ENCODE data around the gene KPNB1.
A peak's percentile ranks its signal among the peaks of the same experiment; 100 is the strongest.

Gene KPNB1

DNA sequence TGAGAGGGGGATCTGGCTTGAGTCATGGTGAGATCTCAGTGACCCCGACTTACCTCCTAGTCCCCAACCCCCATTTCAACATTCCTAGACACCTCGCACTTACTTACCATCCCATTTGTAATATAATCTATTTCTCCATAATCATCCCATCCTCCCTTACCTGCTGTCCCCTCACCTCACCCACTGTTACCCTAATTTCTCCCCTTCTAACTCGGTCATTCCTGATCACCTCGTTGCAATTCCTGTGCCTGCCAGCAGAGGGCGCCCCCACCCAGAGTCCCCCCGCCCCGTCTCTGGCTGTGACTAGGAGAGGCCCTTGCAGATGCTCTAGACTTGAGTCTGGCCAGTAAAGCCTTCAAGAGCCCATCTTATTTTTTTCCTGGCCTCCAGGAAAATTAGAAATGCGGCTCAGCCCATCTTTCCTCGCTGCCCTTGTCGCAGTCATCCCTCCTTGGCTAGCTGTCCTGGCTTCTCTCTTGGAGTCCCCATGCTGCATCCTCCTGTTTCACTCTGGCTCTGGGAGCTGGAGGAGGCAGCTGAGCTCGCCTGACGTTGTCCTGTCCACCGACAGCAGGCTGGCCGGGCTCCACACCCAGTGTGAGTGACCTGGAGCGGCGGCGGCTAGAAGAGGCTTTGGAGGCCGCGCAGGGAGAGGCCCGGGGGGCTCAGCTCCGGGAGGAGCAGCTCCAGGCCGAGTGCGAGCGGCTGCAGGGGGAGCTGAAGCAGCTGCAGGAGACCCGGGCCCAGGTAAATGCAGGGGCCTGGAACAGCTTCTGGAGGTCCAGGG lies 49.2 kb downstream of the KPNB1 start:
- peak; percentile 25 to 34 for ATAC-seq

DNA sequence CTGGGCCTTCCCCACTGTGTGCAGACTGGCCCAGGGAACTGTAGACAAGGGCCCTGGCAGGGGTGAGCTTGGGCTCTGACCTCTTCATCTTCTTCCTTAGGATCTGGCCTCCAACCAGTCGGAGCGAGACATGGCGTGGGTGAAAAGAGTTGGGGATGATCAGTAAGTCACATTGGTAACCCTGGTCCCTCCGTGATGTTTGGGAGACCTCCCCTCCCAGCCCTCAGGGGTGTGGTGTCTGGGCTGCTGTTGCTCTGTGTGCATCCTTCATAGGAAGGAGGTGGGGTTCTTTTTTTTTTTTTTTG lies 49.8 kb downstream of the KPNB1 start:
- ATAC-seq = no peak

DNA sequence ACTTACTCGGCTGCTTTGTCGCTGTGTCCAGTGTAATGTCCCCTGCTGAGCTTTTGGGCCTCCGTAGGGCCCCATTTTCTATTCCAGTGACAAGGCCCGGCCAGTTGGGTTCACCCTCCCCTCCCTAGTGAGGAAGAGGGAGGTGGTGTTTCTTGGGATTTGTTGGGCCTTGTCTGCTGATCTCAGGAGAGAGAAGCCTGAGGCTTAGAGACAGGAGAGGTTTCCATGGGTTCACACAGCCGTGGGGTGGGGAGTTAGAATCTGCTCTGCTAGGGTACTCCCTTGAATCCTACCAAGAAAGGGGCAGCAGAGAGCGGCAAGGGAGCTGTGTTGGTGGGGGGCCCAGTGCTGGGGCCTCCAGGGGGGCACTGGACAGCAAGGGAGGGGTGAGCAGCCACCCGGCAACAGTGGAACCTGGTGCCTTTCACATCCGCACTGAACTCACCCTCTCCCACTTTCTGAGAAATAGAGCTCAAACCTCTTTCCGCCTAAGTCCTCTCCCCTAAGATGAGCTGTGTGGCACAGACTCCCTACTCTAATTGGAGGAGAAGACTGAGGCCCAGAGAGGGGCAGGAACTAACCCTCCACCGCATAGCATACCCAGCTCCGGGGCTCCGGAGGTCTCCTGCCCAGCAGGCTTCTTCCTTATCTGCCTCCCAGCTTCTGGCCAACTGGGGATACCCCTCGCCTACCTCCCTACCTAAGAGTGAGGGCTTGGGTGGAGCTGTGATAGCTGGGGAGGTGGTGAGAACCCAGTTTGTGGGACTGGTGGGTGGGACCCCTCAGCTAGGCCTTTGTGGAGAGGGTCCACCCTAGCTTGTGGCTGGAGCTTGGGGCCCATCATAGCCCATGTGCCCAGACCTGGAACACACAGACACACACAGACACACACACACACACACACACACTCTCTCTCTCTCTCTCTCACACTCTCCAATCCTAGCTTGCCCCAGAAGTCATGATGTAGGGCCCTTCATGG lies 51.0 kb downstream of the KPNB1 start:
- no peak for ATAC-seq

GRCh38 chr17:47701608-47702007 lies 51.9 kb downstream of the KPNB1 start:
- ATAC-seq = no peak

DNA sequence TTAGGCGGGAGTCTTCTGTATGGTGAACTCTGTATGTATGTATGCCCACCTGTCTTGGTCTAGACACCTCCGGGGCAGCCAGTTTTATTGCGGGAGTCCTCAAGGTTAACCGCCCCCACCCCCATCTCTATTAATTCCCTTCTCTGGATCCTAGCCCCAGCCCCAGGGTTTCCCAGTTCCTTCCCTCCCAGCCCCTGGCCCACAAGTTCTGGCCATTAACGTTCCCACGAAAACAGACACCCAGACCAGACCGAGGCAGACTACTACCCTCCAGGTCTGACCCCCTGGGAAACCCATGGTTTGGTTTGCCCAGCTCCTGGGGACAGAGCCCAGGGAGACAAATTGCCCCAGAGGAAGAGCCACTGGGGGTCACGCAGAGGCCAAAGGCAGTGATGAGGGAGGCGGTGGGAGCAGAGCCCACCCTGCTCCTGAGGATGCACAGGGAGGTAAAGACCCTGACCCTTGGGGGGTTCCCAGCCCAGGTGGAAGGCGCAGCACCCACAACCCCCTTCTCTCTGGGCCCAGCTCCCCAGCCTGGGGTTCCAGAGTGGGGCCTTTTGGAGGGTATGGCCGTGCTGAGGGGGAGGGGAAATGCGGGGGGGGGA lies 52.8 kb downstream of the KPNB1 start:
- ATAC-seq = no peak

- peak; percentile 7 to 19 for ATAC-seq
These were observed 53.5 kb downstream of the KPNB1 start for GRCh38 chr17:47703191-47703591.

DNA sequence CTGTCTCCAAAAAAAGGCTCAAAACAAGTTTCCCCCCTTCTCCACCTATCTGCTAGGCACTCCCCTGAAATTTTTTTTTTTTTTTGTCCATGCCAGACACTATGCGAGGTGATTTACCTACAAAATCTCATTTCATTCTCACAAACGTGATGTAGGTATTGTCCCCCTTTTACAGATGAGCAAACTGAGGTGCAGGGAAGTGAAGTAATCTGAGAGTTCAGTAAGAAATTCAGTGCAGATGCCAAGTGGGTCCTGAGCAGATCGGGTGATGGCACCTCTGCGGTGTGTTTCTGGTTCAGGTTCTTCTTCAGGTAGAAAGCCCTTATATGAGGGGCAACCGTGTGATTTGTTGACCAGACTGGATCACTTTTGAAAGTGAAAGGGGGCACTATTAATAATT lies 54.0 kb downstream of the KPNB1 start:
- no peak for ATAC-seq

DNA sequence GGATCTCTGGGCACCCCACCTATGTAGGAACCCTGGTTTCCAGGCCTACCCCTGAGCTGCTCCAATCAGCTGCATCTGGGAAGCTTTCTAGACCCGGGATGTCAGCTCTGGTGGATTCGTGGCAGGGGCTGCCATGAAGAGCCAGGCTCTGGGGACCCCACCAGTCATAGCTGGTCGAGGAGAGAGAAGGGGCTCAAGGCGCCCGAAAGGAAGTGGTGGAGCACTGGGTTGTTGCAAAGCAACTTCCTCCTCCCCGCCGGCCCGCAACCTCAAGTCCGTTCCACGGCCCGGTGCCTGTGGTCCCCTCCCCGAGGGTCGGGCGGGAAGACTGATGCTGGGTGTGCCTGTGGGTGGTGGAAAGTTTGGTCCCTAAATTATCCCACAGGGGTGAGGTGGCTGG lies 54.4 kb downstream of the KPNB1 start:
- no peak for ATAC-seq

DNA sequence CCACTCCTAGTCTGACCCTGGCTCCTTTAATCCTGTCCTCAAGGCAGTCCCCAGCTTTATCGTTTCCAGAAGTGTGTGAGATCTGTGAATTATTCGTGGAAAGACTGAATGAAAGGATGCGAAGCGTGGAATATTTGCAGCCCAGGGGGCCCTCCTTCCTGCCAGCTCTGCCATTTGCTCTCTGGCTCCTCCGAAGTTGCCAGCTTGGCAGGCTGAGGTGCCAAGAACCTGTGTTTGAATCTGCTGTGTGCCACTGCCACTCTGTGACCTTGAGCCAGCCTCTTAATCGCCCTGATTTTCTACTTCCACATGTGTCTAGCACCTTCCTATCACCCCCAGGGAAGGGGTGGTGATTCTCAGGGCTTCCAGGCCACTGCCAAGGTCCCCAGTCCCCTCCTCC lies 55.0 kb downstream of the KPNB1 start:
- ATAC-seq = no peak

GRCh38 chr17:47705536-47706530 lies 56.1 kb downstream of the KPNB1 start:
- ATAC-seq = peak; percentile 53 to 57

DNA sequence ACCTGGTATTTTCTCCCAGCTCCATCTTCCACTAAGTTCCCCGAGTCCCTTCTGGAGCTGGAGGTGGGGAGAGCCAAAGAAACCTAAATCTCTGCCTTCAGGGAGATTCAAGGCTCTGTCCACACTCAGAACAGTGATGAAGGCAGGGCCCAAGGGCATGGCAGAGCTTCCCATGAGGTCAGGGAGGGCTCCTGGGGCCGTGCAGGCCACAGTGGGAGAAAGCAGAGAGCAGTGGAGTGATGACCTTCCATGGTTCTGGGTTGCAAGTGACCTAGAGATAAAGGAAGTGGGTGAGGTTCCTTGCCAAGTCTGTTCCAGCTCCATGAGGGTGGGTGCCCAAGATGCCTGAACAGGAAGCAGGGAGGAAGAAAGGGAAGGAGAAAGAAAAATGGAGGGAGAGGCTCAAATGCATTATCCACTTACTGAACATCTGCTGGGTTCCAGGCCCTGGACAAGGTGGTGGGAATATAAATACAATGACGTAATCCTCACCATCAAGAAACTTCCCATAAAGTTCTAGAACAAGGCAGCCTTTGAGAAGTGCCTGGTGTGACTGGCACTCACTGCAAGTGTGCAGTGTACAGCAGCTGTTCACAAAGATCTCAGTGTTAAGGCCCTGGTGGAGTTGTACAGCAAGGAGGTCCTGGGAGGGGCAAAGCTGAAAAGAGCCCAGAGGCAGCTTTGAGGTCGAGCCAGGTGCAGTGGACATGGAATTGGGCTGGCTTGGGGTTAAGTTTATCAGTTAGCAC lies 57.5 kb downstream of the KPNB1 start:
- ATAC-seq = no peak

DNA sequence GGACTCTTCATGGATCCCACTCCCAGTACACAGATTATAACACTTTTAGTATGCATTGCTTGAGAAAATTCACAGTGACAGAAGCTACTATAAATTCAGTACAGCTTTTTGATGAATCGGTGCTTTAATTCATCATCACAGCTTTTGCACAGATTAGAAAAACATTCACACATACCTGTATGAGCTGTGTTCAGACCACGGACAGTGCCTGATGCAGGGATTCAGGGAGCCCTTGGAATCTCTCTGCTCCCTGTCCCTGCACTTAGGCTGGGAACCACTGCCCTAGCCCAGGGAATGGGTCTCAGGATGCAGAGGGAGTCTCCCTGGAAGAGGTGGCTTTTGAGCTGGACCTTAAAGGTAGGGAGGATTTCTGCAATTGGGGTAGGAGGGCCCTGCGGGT lies 58.2 kb downstream of the KPNB1 start:
- ATAC-seq = no peak

GRCh38 chr17:47708312-47708863 lies 58.7 kb downstream of the KPNB1 start:
- ATAC-seq = no peak

DNA sequence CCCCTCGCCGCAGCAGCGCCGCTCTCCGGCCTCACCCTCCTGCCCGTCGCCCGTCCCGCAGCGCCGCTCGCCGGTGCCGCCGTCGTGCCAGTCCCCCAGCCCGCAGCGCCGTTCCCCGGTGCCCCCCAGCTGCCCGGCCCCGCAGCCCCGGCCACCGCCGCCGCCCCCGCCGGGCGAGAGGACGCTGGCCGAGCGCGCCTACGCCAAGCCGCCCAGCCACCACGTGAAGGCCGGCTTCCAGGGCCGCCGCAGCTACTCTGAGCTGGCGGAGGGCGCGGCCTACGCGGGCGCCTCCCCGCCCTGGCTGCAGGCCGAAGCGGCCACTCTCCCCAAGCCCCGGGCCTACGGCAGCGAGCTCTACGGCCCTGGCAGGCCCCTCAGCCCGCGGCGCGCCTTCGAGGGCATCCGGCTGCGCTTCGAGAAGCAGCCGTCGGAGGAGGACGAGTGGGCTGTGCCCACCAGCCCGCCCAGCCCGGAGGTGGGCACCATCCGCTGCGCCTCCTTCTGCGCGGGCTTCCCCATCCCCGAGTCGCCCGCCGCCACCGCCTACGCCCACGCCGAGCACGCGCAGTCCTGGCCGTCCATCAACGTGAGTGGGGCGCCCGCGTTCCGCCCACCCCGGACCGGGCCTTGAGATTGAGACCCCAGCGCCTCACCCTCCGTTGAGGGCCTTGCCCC lies 59.3 kb downstream of the KPNB1 start:
- ATAC-seq = no peak

GRCh38 chr17:47709594-47709993 lies 59.9 kb downstream of the KPNB1 start:
- ATAC-seq = no peak

- ATAC-seq = no peak
These were observed 61.8 kb downstream of the KPNB1 start for GRCh38 chr17:47711366-47712099.

DNA sequence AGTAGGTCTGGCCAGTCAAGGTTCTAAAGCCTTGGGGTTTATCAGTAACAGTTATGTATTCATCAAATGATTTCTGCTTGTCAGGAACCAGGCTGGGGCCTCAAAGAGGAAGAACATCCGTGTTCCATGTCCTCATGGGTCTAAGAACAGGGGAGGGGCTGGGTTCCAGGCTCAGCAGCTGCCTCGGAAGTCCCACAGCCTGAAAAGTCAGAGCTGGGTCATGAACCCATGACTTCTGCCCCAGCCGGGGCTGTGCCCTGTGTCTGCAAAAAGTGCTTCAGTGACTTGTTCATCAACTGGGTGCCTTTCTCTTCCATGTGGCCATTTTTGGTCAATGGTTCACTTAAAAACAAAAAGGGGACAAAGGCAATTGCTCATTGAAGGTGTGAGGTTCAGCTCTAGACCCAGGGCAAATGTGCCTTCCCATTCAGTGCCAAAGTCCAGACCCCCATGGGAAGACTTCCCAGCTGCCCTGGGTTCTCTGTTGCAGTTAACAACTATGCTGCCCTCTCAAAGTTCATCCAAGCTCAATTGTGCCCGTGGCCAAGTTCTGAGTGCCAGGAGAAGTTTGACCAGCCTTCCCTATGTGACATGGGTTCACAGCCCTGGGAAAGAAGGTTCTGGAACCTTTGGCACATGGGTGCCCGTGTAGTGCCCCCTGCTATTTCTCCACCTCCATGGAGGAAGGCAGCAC lies 62.8 kb downstream of the KPNB1 start:
- no peak for ATAC-seq

GRCh38 chr17:47713980-47714700 lies 64.4 kb downstream of the KPNB1 start:
- ATAC-seq = no peak

Measured in activated CD4-positive, CD25-positive, alpha-beta regulatory T cell treated with anti-CD3 and anti-CD28 coated beads, Interleukin-2, amount 50 U/mL, for 24 hours (primary cell).